OCI-LY7 (cell line): ENCODE measurements around the gene SNRPA1.

ENCODE experiments used
- CTCF ChIP-seq: fragments of 200-600 bp; sonication (generic); conservative IDR thresholded peaks from 2 replicates; pipeline ENCODE4 v1.5.1; 2014; ENCODE audit warnings: mild to moderate bottlenecking, antibody characterized with exemption, low read length, moderate library complexity, mixed read lengths
- EZH2phosphoT487 ChIP-seq: fragments of 200-600 bp; sonication (generic); IDR thresholded peaks from 2 replicates; pipeline ENCODE4 v1.6.1; 2018; ENCODE audit warnings: low read depth, borderline replicate concordance, mild to moderate bottlenecking, mixed run types, antibody characterized with exemption, low read length, moderate library complexity, mixed read lengths

- TF ChIP-seq CTCF (no peak), EZH2phosphoT487 (no peak)
Observed at GRCh38 chr15:101286471-101287114, 8.5 kb downstream of the SNRPA1 start.
